Activated CD8-positive, alpha-beta memory T cell treated with anti-CD3 and anti-CD28 coated beads, Interleukin-2, amount 50 U/mL, for 48 hours (primary cell): ENCODE results near the gene CAMTA1.

ENCODE experiments used
- DNase-seq: peaks from one replicate; pipeline ENCODE4 v3.0.0-alpha.2; 2020

Gene CAMTA1

GRCh38 chr1:7454052-7454815 is 669.0 kb downstream of the CAMTA1 start:
- DNase-seq, result no peak

DNA sequence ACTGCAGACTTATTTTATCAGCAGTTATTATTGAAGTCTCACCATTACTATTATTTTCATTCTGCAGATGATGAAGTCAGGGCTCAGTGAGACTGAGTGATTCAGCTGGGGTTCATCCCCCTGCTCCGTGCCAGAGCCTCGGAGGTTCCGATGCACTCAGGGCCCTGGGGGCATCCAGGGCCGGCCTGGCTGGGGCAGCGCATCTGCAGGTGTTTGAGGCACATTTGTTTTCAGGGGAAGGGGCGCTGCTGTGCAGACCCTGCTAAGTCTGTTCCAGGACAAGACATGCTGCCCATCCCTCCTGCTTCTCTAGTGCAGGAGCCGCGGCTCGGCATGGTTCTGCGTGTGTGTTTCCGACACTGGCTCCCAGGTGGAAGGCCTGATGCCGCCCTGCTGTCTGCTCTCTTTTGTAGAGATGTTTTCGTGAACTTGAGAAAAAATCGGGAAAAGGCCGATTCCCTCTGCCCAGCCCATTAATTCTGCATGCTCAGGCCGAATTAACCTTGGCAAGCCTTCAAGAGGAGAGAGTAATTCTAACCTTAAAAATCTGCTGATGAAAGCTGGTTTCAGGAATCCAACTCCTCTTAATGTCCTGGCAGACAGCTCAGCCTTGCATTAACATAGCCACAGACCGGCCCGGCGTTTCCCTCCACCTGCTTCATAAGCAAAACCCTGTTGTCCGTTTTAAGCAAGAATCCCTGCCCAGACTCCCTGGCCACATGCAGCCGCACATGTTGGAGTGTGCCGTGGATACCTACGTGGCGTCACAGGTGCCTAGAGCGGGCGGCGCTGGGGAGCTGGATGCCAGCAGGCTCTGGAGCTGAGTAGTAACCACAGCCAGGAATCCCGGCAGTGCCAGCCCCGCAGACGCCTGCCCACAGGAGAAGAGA is 669.9 kb downstream of the CAMTA1 start:
- no peak for DNase-seq

DNA sequence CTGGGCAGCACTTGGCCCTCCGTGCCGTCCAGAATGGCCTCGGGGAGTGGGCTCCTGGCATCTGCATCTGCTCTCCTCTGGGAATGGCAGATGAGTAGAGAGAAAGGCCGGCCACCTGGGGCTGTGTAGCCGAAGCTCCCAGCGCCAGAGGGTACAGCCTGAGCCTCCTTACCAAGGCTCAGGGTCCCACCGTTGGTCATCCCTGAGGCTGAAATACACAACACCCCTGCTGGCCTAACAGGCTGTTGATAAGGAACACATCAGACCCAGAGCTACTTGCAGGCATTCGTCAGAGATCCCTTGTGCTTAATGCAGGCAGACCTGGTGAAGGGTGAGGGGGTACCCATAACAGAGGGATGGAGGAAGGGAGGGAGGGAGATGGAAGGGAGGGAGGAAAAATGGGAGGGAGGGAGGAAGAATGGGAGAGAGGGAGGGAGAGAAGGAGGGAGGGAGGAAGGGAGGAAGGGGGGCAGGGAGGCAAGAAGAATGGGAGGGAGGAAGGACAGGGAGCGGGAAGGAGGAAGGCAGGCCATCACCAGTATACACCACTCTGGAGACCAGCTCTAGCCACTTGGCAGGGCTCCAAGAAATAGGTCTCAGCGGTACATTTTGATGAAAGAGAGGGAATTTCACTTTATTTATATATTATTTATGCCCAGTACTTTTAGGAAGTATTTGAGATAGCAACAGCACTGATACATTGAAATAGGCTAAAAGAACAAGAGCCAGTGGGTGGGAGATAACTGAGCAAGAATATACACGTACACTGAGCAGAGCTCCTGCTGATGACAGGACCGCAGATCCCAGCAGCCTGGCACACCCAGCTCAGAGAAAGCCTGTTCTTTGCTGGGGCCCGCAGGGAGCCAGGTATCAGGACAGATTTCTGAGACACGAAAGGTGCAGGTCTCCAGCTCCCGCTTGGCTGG is 670.8 kb downstream of the CAMTA1 start:
- no peak for DNase-seq

DNA sequence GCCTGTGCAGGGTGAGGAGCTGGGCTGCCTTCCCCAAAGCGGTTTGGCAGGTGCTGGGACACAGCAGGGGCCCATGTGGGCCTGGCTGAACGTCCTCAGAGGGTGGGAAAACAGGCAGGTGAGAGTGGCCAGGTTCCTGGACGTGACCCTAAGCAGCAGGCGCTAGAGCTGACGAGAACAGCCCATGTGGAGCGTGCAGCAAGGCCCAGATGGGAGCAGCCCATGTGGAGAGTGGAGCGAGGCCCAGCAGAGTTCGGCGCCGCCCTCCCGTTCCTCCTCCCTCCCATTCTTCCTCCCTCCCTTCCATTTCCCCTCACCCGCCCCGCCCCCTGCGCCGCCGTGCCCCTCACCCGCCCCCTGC is 671.4 kb downstream of the CAMTA1 start:
- no peak for DNase-seq

DNA sequence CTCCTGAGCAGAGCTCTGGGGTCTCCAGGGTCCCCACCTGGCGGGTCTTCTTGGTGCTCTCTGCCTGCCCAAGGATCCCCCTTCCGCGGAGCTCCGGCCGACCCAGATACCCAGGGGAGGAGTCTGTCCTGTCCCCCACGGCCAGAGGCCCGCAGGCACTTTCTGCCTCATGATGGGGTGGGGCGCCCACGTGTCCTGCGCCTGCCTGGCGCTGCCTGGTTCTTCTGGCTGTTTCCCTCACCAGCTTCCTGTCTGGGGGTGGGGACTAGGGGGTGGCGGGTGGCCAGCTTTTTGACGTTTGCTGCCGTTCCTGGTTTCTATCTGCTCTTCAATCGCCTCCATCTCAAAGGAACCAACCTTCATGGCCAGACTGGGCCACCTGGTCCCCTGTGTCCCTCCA is 672.6 kb downstream of the CAMTA1 start:
- DNase-seq, result no peak

DNA sequence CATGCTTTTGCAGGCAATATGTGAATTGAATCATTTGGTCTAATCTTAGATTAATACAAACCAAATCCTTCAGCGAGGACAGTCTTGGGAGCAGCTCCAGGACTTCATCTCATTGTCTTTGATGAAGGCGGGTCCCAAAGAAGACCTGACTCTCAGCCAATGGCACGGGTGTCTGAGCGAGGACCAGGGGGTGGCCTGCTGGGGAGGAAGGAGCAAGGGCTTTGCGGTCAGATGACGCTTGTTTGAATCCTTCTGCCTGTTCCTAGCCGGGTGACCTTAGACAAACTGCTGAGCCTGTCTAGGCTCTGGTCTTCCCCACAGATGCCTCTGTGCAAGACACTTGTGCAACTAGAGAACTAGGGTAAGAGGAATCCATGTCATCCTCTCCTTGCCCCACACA is 673.7 kb downstream of the CAMTA1 start:
- no peak for DNase-seq

DNA sequence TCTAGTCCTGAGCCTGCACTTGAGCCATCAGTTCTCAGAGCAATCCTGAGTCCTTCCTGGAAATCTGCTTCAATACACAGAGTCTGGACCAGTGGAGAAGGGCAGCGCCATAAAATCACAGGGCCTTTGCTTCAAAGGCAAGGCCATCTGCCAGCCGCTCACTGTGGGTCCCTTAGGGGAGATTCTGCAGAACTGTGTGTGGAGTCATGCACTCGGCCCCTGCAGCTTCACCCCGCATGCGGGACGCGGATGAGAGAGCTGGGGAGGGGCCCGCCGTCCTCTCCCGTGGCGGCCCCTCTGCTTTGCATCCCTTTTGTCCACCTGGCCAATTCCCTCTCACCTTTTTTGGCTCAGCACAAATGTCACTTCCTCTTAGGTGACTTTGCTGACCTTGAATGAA is 674.7 kb downstream of the CAMTA1 start:
- no peak for DNase-seq

GRCh38 chr1:7460807-7461206 is 675.6 kb downstream of the CAMTA1 start:
- no peak for DNase-seq

DNA sequence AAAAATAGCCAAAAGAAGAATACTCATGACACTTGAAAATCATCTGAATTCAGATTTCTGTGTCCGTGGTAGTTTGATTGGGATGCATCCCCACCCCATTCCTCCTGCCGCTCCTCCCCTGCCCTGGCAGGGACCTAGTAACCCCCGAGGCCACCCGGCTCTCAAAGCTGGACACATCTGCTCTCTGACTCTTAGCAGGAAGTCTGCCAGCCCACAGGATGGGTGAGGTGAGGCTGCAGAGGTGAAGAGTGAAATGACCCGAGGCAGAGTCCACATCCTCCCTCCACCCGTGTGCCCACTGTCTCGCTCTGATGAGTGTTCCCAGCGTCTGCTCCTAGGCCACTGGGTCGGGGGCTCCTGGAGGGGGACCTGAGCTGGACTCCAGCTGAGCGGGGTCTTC is 677.4 kb downstream of the CAMTA1 start:
- no peak for DNase-seq

DNA sequence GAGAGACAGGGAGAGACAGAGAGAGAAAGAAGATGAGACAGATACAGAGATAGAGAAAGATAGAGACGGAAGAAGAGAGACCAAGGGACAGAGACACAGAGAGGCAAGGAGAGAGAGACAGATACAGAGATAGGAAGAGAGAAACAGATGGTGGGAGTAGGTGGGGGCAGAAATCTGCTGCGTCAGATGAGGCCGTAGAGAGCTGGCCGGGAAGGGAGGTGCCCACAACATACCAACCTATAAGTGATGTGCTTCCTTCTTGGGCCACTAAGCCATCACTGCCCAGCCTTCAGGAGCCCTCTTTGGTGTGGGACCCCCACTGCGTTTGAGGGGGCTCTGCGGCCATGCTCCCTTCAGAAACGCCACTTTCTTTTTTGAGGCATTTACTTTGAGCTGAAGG is 678.3 kb downstream of the CAMTA1 start:
- no peak for DNase-seq

- DNase-seq, result no peak
Observed at GRCh38 chr1:7464736-7465135, 679.5 kb downstream of the CAMTA1 start.

DNA sequence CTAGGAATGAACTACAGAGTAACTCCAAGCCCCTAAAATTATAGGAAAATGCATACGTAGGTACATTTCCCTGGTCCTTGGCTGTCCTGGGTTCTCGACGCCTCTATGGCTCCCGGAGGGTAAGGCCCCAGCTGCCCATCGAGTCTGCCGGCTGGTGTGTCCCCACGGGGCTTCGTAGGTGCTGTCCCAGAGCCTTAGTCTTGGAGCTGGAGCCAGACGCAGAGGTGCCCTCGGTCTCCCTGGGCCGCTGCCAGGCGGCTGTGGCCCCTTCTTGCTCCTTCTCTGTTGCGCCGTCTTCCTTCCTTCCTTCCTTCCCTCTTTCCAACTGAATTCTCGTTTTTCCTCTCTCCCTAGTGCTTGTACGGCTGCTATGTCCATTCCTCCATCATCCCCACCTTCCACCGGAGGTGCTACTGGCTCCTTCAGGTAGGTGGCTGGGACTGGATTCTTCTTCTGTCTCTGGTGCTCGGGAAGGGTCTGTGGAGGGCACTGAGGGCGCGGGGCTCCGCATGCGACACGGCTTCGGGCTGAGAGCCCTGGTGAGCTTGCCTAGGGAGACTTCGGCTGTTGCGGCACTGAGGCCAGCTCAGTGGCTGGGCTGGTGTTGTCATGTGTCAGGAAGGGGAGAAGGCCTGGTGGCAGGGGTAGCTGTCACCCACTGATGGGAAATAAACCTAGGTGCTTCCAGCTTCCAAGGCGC is 682.4 kb downstream of the CAMTA1 start:
- DNase-seq, result no peak

DNA sequence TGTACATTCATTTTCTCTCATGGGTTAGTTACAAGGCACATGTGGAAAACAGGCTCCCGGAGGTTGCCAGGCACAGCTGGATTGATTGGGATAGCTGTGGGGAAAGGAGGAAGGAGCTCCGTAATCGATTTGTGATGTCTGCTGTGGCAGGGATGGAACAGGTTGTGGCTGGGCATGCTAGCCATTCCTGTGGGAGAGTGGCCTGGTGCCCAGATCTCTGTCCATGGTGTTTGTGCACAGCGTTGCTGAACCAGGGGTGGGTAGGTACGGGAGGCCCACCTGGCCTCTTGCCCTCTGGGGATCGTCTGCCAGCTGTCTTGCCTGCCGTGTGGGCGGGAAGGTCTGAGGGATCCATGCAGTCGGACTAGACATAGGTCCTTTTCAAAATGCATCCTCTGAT is 683.0 kb downstream of the CAMTA1 start:
- no peak for DNase-seq

DNA sequence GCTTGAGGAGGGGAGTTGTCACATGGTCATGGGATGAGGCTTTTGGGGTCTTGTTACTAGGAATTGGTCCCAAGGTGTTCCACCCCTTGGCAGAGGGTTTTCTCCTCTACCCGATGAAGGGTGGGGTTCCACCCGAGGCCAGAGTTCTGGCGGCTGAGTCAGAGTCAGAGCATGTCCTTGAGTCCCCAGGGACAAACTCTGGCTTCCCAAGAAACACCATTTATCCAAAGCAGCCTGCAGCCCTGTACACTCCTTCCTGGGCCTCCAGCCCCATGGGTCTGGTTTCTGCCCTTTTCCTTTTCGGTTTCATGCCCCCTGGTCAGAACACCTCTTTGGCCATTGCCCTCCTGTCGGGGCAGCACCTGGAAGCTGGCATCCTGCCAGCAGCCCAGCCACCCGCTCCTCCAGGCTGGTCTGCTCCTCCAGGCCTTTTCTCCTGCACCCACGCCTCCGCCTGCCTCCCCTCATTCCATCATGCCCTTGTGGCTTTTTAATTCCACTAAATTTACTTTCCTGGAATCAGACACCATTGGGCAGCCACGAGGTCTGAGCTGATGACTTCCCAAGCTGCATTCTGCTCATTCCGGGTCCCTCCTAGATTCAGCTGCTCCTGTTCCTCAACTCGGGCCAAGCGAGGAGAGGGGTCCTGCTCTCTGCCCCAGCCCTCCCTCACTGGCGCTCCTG is 684.1 kb downstream of the CAMTA1 start:
- no peak for DNase-seq

GRCh38 chr1:7470904-7471638 is 685.8 kb downstream of the CAMTA1 start:
- DNase-seq, result no peak

DNA sequence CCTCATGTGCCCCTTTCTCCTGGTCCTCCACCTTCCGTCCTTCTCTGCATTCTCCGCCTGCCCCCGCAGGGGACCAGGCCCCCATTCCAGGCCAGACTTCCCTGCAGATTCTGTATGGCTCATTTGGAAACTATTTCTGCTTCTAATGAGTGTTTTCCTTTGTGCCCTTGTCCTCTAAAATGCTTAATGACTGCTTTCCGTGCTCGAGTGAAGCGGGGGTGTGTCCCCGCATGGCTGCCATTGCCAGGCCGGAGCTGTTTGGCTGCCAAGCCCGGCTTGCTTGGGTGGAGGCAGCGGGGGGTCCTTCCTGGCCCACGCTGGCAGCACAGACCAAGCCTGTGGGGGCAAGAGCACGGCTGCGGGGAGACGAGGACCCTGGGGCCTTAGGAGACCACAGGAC is 686.6 kb downstream of the CAMTA1 start:
- DNase-seq, result no peak

- no peak for DNase-seq
Observed at GRCh38 chr1:7473223-7474142, 688.2 kb downstream of the CAMTA1 start.

- DNase-seq, result no peak
Observed at GRCh38 chr1:7474143-7474490, 688.9 kb downstream of the CAMTA1 start.

DNA sequence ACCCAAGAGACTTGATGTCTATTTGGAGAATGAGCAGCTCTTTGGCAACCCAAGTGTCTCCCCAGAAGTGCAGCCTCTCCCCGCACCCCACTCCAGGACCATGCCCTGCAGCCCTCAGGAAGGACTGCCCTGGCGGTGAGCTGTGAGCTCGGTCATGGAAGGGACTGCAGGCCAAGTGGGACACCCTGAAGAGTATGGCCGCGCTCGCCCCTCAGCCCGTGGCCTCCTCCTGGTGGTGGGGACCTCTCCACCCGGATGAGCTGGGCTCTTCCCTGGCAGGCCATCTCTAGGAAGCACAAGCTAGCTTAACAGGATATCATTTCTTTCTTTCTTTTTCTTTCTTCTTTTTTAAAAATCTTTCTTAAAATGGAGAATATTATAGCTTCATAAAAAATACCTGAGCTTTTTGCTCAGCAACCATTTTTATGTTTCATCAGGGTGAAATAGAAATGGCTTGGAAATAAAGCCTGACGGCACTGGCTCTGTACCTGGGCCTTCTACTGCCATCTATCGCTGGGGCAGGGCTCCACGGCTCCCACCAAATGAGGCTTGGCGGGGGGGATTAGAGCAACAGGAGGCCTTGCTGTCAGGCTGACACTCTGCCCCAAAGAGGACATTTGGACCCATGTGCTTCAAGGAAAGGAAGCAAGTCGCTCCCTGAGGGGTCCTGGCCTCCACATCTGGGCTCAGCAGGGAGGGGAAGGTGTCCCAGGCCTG is 689.7 kb downstream of the CAMTA1 start:
- no peak for DNase-seq

GRCh38 chr1:7475691-7476090 is 690.4 kb downstream of the CAMTA1 start:
- DNase-seq, result no peak
